GM20431 (cell line): Measurements from ENCODE around the gene HLCS.

Experiments
- in situ Hi-C: fragments of 300-500 bp; cut with MseI, MboI; formaldehyde crosslinking; loops from one replicate; pipeline ENCODE4 v1.15.0; 2020; ENCODE audit warnings: low sequenced_read_pairs; ENCODE audit not compliant: unreplicated experiment

HLCS gene

GRCh38 chr21:36759348-36760083 is 207.0 kb downstream of the HLCS start:
- in situ Hi-C loops: no loop called here

- in situ Hi-C loops: no loop called here
Measured at GRCh38 chr21:36757196-36757595, 209.3 kb downstream of the HLCS start.

GRCh38 chr21:36756527-36756926 is 209.9 kb downstream of the HLCS start:
- in situ Hi-C loops: no loop called here

GRCh38 chr21:36754241-36754898 is 212.1 kb downstream of the HLCS start:
- in situ Hi-C loops: no loop called here

- in situ Hi-C loops: no loop called here
Measured at GRCh38 chr21:36753556-36753955, 212.9 kb downstream of the HLCS start.

- in situ Hi-C loops: no loop called here
Measured at GRCh38 chr21:36751383-36751782, 215.1 kb downstream of the HLCS start.

- in situ Hi-C loops: no loop called here
Measured at GRCh38 chr21:36750576-36750959, 215.9 kb downstream of the HLCS start.

- in situ Hi-C loops: no loop called here
Measured at GRCh38 chr21:36749935-36750575, 216.4 kb downstream of the HLCS start.

GRCh38 chr21:36747815-36748383 is 218.6 kb downstream of the HLCS start:
- in situ Hi-C loops: no loop called here

- in situ Hi-C loops: no loop called here
Measured at GRCh38 chr21:36747041-36747814, 219.2 kb downstream of the HLCS start.

- in situ Hi-C loops: no loop called here
Measured at GRCh38 chr21:36745459-36745858, 221.0 kb downstream of the HLCS start.

- in situ Hi-C loops: no loop called here
Measured at GRCh38 chr21:36744560-36745231, 221.8 kb downstream of the HLCS start.

GRCh38 chr21:36744190-36744559 is 222.3 kb downstream of the HLCS start:
- in situ Hi-C loops: no loop called here

GRCh38 chr21:36743446-36743845 is 223.0 kb downstream of the HLCS start:
- in situ Hi-C loops: no loop called here

- in situ Hi-C loops: no loop called here
Measured at GRCh38 chr21:36743008-36743407, 223.5 kb downstream of the HLCS start.

- in situ Hi-C loops: no loop called here
Measured at GRCh38 chr21:36741506-36741905, 225.0 kb downstream of the HLCS start.

- in situ Hi-C loops: no loop called here
Measured at GRCh38 chr21:36738489-36739126, 227.9 kb downstream of the HLCS start.

- in situ Hi-C loops: no loop called here
Measured at GRCh38 chr21:36735724-36736320, 230.6 kb downstream of the HLCS start.

GRCh38 chr21:36735201-36735515 is 231.3 kb downstream of the HLCS start:
- in situ Hi-C loops: no loop called here
